DMS114 treated with DMSO at 0.1 percent for 48 hours (cell line): ENCODE measurements around the gene SCRN1.
"Not testable (repeated sequence)": the region's sequence is repeated elsewhere in the genome, so short reads cannot be mapped to it uniquely, and the experiment has no call there.

Source experiments
- DNase-seq: peaks from one replicate; lab custom pipeline; 2025; ENCODE audit not compliant: unreplicated experiment; lab: John Stamatoyannopoulos, UW

The SCRN1 gene

GRCh38 chr7:29970158-29970557 lies 19.4 kb downstream of the SCRN1 start:
- no peak for DNase-seq

- DNase-seq: no peak
These were observed 19.9 kb downstream of the SCRN1 start for GRCh38 chr7:29969738-29970137.

- no peak for DNase-seq
These were observed 20.8 kb downstream of the SCRN1 start for GRCh38 chr7:29968683-29969395.

GRCh38 chr7:29965030-29965429 lies 24.6 kb downstream of the SCRN1 start:
- no peak for DNase-seq

- DNase-seq: no peak
These were observed 27.6 kb downstream of the SCRN1 start for GRCh38 chr7:29962035-29962434.

- DNase-seq: not testable (repeated sequence)
These were observed 28.0 kb downstream of the SCRN1 start for GRCh38 chr7:29961611-29962010.

- no peak for DNase-seq
These were observed 30.8 kb downstream of the SCRN1 start for GRCh38 chr7:29958667-29959358.

GRCh38 chr7:29957521-29958310 lies 31.9 kb downstream of the SCRN1 start:
- DNase-seq: no peak

GRCh38 chr7:29956487-29956836 lies 33.1 kb downstream of the SCRN1 start:
- DNase-seq: no peak

- no peak for DNase-seq
These were observed 33.7 kb downstream of the SCRN1 start for GRCh38 chr7:29955799-29956486.

GRCh38 chr7:29955075-29955792 lies 34.4 kb downstream of the SCRN1 start:
- DNase-seq: no peak

GRCh38 chr7:29953726-29954347 lies 35.8 kb downstream of the SCRN1 start:
- no peak for DNase-seq

- DNase-seq: no peak
These were observed 38.4 kb downstream of the SCRN1 start for GRCh38 chr7:29951206-29951605.

GRCh38 chr7:29950480-29950879 lies 39.1 kb downstream of the SCRN1 start:
- DNase-seq: no peak

GRCh38 chr7:29948587-29948986 lies 41.0 kb downstream of the SCRN1 start:
- no peak for DNase-seq

- DNase-seq: no peak
These were observed 43.0 kb downstream of the SCRN1 start for GRCh38 chr7:29946428-29947186.

- no peak for DNase-seq
These were observed 44.3 kb downstream of the SCRN1 start for GRCh38 chr7:29945259-29945809.

GRCh38 chr7:29940199-29940598 lies 49.4 kb downstream of the SCRN1 start:
- no peak for DNase-seq

GRCh38 chr7:29937132-29937531 lies 52.5 kb downstream of the SCRN1 start:
- no peak for DNase-seq
